Hematopoietic multipotent progenitor cell treated with erythropoietin and hydrocortisone succinate and interleukin-3 and kit ligand, for 17 days (in vitro differentiated cells): Measurements from ENCODE around the gene DIRAS1.

Source experiments
- DNase-seq: peaks from one replicate; pipeline ENCODE4 v3.0.0-alpha.2; 2015; ENCODE audit warnings: low spot score

The DIRAS1 gene

GRCh38 chr19:2755448-2755705, 34.2 kb upstream of the DIRAS1 start:
- no peak for DNase-seq

- DNase-seq: no peak
Observed at GRCh38 chr19:2754659-2755447, 33.7 kb upstream of the DIRAS1 start.

- no peak for DNase-seq
Observed at GRCh38 chr19:2751438-2751830, 30.3 kb upstream of the DIRAS1 start.

DNA sequence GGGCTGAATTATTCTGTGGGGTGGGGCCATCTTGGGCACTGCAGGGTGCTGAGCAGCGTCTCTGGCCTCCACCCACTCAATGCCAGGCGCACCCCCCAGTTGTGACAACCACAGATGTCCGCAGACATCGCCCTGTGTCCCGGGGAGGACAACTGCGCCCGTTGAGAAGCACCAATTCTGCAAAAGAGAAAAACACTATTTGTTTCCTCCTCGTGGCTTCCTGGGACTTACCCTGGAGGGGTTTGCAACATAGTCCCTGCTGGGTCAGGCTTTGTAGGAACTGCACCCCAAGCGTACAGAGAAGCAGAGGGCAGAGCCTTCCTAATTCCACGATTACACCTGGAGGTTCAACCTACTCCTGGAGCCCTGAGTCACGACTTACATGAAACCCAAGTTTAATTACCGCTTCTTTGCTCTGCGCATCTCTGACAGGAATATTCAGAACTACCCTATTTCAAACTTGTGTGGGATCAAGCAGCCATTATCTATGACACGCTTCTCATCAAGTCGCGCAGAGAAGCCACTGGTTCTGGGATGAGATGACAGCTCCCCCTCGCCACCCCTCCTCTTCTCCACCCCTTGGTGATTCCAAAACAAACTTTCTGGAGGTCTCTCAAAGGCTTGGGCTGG, 29.8 kb upstream of the DIRAS1 start:
- DNase-seq: no peak

DNA sequence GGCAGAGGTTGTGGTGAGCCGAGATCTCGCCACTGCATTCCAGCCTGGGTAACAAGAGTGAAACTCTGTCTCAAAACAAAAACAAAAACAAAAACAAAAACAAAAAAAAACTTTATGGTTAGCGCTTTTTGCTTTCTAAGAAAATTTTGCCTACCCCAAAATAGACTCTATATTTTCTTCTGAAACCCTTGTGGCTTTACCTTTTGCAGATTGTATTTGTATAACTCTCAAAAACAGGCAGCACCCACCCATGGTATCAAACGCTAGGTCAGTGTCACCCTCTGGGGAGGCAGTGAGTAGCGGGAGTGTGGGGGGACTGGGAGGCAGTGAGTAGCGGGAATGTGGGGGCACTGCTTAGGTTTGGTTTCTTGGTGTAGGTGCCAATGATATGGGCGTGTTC, 26.2 kb upstream of the DIRAS1 start:
- DNase-seq: no peak

DNA sequence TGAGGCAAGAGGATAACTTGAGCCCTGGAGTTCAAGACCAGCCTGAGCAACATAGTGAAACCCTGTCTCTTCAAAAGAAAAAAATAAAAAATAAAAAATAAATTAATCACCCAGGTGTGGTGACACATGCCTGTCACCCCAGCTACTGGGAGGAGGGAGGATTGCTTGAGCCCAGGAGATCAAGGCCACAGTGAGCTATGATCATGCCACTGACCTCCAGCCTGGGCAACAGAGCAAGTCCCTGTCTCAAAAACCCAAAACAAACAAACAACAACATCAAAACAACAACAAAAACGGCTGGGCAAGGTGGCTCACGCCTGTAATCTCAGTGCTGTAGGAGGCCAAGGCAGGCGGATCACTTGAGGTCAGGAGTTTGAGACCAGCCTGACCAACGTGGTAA, 22.9 kb upstream of the DIRAS1 start:
- no peak for DNase-seq

DNA sequence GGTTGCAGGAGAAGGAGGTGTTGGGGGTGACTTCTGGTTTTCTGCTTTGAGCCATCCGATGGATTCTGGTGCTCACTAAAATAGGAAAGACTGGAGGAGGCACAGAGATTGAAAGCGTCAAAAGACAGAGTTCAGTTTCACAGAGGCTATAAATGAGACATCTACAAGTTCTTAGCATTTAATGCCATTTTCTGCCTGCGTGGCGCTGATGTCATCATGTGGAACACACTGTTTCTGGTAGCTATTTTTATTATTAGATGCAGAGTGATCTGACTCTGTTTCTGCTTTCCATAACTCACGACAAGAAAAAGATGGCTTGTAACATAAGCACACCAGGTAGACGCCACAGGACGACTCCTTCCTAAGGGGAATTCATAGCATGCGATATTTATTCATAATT, 21.9 kb upstream of the DIRAS1 start:
- no peak for DNase-seq

DNA sequence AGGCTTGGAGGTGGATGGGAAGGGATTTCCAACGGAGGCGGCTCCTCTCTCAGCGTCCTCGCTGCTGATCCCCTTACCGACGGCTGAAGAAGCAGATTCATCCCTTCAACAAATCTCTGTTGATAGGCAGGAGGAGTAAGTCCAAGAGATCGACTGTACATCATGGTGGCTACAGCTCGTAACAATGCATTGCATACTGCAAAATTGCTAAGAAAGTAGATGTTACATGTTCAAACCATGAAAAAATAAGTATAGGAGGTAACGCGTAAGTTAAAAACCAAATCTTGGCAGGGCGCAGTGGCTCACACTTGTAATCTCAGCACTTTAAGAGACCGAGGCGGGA, 19.1 kb upstream of the DIRAS1 start:
- DNase-seq: no peak

- peak; percentile 94 for DNase-seq
Observed at GRCh38 chr19:2739602-2740313, 18.6 kb upstream of the DIRAS1 start, which contains the start of gene SLC39A3. Gene SLC39A3, minus strand, starts transcription at chr19:2740017. Its CDS starts 2,760 bp downstream, at chr19:2737257.

DNA sequence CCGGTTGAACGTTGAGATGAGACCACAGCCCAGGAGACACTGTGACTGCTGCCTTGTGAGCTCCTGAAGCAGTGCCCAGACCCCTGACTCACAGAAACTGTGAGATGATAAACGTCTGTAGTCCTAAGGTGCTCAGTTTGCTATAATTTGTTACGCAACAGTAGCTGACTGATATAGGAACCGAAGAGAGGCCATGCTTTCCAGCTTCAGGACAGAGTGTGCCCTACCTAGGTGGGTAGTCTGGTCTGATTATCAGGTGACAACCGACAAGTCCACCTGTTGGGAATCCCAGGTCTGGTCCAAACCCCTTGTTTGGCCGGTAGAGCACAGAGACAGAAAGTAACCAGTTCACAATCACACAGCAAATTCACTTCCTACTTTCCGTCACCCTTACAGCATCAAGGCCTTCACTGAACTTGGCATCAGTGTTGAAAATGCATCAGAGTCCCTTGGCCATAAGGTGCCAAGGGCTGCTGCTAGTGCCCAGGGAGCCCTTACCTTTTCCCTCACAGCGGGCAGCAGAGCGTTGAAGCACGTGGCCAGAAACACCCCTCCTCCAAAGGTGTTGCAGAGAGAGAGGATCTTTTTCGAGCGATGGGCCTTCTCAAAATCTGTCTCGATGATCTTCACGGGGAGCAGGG, 15.5 kb upstream of the DIRAS1 start:
- no peak for DNase-seq

DNA sequence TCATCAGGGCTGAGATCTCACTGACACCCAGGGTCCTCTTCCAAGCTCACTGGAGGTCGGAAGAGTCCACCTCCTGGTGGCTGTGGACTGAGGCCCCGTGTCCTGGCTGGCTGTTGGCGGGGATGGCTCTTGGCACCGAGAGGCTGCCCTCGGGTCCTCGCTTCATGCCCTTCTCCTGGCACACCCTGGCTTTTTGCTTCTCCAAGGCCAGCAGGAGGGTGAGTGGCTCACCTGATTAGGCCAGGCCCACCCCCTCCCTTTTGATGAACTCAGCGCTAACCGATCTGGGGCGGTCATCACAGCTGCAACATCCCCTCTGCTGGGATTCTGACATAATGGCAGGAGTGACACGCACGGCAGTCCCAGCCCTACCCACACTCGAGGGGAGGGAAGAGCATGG, 14.2 kb upstream of the DIRAS1 start:
- no peak for DNase-seq

DNA sequence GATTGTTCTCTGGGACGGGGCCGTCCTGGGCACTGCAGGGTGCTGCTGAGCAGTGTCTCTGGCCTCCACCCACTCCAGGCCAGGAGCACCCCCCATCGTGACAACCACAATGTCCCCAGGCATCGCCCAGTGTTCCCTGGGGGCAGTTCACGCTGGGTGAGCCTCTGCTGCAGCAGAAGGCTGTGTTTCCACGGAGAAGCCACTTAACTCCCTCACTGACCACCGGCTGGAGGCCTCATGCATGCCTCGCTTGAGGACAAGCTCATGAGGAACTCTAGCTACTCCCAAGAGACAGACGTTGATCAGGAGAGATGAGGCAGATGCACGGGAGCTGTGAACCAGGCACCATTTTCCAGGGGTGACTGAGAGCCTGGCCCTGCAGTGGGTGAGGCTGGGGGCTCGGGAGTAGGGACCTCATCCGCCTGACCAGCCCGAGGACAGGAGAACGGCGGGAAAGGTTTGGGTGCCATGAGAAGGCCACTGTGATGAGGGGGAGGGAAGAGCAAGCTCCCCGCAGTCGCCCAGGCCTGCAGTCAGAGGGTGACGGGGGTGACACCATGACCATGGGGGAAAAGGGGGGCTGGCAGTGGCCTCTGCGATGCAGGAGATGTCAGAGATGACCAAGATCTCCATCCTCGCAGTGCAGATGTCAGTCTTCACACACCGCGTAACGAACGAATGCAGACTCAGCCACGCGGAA, 13.6 kb upstream of the DIRAS1 start:
- no peak for DNase-seq

DNA sequence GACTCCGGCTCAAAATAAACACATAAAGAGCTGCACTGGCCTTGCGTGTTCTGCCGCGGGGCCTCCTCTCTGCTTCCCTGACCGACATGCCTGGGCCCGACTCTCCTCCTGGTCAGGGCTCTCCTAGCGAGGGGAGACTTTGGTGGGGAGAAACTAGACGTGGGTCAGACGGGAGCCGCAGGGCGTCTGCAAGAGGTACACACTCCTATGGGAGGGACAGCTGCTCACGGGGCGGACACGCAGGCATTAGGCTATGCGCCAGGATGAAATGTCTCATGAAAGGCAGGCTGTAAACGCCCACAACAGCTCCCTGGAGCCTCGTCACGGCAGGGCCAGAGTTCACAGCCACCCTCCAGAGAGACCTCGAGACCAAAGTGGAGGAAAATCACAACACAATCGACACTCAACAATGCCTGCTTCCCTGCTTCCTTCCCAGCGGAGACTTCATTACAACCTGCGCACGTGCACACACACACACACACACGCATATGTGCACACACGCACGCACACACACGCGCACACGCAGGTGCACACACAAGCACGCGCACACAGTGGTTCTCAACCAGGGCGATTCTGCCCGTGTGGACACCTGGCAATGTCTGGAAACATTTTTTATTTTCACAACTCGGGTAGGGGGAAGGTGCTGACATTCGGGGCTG, 12.9 kb upstream of the DIRAS1 start:
- no peak for DNase-seq

DNA sequence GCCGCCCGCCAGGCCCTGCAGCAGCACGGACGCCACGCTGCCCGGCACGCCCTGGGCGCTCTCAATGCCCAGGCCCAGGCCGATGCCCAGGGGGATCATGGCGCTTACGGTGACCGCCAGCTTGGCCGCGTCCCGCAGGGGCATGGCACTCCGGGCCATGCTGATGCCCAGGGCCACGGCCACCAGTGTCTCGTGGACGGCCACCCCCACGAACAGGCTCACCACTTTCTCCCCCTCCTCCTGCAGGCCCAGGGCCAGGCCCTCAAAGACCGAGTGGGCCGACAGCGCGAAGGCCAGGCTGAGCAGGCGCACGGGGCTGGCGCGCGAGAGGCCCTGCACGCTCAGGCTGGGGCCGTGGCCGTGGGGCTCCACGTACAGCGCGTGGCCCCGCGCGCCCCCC, 11.7 kb upstream of the DIRAS1 start:
- DNase-seq: no peak

- no peak for DNase-seq
Observed at GRCh38 chr19:2732157-2732725, 11.1 kb upstream of the DIRAS1 start.

GRCh38 chr19:2731181-2731995, 10.2 kb upstream of the DIRAS1 start:
- no peak for DNase-seq

GRCh38 chr19:2729943-2730818, 9.0 kb upstream of the DIRAS1 start:
- DNase-seq: no peak

GRCh38 chr19:2728783-2729387, 7.7 kb upstream of the DIRAS1 start:
- DNase-seq: no peak

DNA sequence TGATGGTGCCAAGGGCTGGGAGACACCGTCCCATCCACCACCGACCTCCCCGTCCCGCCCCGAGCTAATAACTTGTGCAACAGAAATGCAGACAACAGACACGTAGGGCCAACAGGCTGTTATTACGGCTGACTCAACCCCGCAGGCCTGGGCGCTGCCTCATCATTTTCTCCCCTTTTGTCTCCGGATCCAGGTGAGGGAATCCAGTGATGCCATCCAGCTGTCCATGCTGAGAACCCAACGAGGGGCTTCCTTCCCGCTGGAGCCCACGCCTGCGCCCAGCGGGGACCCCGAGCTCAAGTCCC, 6.4 kb upstream of the DIRAS1 start:
- no peak for DNase-seq
